ENCODE results near the gene GAL.
A peak's percentile ranks its signal among the peaks of the same experiment; 100 is the strongest.

The GAL gene

GRCh38 chr11:68680541-68681231, 3.7 kb upstream of the GAL start:
- Histone ChIP-seq H3K27me3 (replicated peaks in 2 of 5; ENCODE audit: control insufficient read depth in 4 of 5, insufficient read depth in 5 of 5, low read length in 4 of 5) (peaks cover 11 to 46% (median 22%) of the 10 kb centered on the region in 5 experiments), H3K9me3 (ENCODE audit: control extremely low read depth in 1 of 5, control insufficient read depth in 4 of 5, insufficient read depth in 2 of 5, low read depth in 1 of 5, low read length in 4 of 5) (no peaks in the 10 kb centered on the region), H3K4me3 (ENCODE audit: control insufficient read depth in 1 of 7, extremely low read depth in 1 of 7, insufficient read depth in 4 of 7, low read depth in 2 of 7, low read length in 6 of 7) (no peak overlapping the region), H3K27ac (ENCODE audit: insufficient read depth in 1 of 2, low read depth in 1 of 2, low read length in 2 of 2, poor library complexity in 1 of 2, severe bottlenecking in 2 of 2) (no peak overlapping the region), H3K36me3 (ENCODE audit: control insufficient read depth in 4 of 4, insufficient read depth in 4 of 4, low read length in 3 of 4) (no peaks in the 10 kb centered on the region), H3K4me1 (ENCODE audit: control extremely low read depth in 1 of 4, control insufficient read depth in 4 of 4, insufficient read depth in 4 of 4, low read length in 3 of 4) (peaks cover 0 to 14% (median 10%) of the 10 kb centered on the region in 4 experiments)
- 93% methylated on average over 16 of the region's 17 CpGs for WGBS (ENCODE audit: insufficient coverage)
- no peak for DNase-seq
- ChIA-PET POLR2A (interaction anchor here (0.6 kb wide), 1 partner anchor 11 kb away, joined by 6 read pairs; no protein-coding TSS in a partner anchor), CTCF (no interaction called here)

- ChIA-PET CTCF (no interaction called here), POLR2A (no interaction called here)
- Histone ChIP-seq H3K27me3 (replicated peaks in 2 of 5; ENCODE audit: control insufficient read depth in 4 of 5, insufficient read depth in 5 of 5, low read length in 4 of 5) (peaks cover 11 to 60% (median 31%) of the 10 kb centered on the region in 5 experiments), H3K9me3 (ENCODE audit: control extremely low read depth in 1 of 5, control insufficient read depth in 4 of 5, insufficient read depth in 2 of 5, low read depth in 1 of 5, low read length in 4 of 5) (no peaks in the 10 kb centered on the region), H3K36me3 (ENCODE audit: control insufficient read depth in 4 of 4, insufficient read depth in 4 of 4, low read length in 3 of 4) (no peaks in the 10 kb centered on the region), H3K4me1 (ENCODE audit: control extremely low read depth in 1 of 4, control insufficient read depth in 4 of 4, insufficient read depth in 4 of 4, low read length in 3 of 4) (peaks cover 0 to 14% (median 10%) of the 10 kb centered on the region in 4 experiments), H3K27ac (ENCODE audit: insufficient read depth in 1 of 2, low read depth in 1 of 2, low read length in 2 of 2, poor library complexity in 1 of 2, severe bottlenecking in 2 of 2) (no peak overlapping the region), H3K4me3 (ENCODE audit: control insufficient read depth in 1 of 7, extremely low read depth in 1 of 7, insufficient read depth in 4 of 7, low read depth in 2 of 7, low read length in 6 of 7) (no peak overlapping the region)
- WGBS (ENCODE audit: insufficient coverage): 84% methylated on average over 9 of the region's 9 CpGs
- DNase-seq: no peak
Measured at GRCh38 chr11:68682531-68682961, 1.8 kb upstream of the GAL start.

DNA sequence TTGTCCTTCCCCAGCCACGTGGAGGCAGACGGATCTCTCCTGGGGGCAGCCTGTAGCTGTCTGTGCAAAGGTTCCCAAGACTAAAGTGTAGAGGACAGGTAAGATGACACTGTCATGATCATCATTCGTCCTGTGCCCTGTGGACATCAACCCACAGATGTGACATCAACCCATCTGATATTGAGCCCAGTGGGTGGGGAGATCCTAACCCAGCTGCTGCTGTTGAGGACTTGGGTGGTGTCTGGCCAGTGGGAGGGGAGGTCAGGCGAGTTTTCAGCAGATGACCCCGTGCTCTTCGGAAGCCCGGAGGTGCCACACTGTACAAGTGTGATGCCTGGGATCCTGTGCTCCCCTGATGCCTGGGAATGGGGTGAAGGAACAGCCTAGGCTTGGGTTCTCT, 1.2 kb upstream of the GAL start:
- Histone ChIP-seq H3K36me3 (ENCODE audit: control insufficient read depth in 4 of 4, insufficient read depth in 4 of 4, low read length in 3 of 4) (no peaks in the 10 kb centered on the region), H3K27ac (ENCODE audit: insufficient read depth in 1 of 2, low read depth in 1 of 2, low read length in 2 of 2, poor library complexity in 1 of 2, severe bottlenecking in 2 of 2) (no peak overlapping the region), H3K27me3 (replicated peaks in 2 of 5; ENCODE audit: control insufficient read depth in 4 of 5, insufficient read depth in 5 of 5, low read length in 4 of 5) (peaks cover 11 to 66% (median 31%) of the 10 kb centered on the region in 5 experiments), H3K4me3 (ENCODE audit: control insufficient read depth in 1 of 7, extremely low read depth in 1 of 7, insufficient read depth in 4 of 7, low read depth in 2 of 7, low read length in 6 of 7) (no peak overlapping the region), H3K9me3 (ENCODE audit: control extremely low read depth in 1 of 5, control insufficient read depth in 4 of 5, insufficient read depth in 2 of 5, low read depth in 1 of 5, low read length in 4 of 5) (no peaks in the 10 kb centered on the region), H3K4me1 (ENCODE audit: control extremely low read depth in 1 of 4, control insufficient read depth in 4 of 4, insufficient read depth in 4 of 4, low read length in 3 of 4) (peaks cover 0 to 14% (median 10%) of the 10 kb centered on the region in 4 experiments)
- no peak for DNase-seq
- 90% methylated on average over 5 of the region's 7 CpGs for WGBS (ENCODE audit: insufficient coverage)
- CTCF ChIA-PET: no interaction called here
- POLR2A ChIA-PET: no interaction called here

DNA sequence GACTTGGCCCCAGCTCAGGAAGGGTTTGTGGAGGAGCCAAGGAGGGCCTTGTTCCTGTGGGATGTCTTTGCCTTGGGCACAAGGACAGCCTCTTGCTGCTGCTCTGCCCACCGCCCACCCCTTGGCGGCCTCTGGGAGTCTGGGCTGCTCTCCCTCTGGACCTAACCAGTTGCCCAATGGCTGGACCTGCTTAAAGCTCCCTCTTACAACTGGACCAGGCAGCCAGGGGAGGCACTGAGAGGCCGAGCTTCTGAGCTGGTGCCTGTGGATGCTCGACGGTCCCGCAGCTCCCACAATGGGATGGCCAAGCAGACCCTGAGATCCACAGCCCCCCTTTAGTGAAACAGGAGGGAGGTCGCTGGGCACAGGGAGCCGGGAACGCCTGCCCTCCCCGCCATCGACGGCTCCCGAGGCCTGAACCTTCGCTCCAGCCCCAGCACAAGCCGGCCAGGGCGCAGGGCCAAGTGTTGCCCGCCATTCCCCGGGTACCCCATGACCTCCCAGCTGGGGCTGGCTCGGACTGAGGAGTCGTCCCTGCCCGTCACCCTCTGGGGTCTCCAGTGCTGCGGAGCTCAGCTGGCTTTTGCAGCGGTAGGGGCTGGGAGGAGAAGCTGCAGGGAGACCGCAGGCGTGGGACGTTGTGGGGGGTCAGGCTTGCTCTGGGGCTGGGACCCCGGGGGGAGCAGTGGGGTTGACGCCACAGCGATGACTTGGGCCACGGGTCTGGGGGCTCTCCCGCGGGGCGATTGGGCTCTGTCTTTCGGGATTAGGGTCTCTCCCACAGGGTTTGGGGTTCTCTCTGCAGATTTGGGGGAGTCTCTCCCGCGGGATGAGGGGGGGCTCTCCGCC, 584 bp upstream of the GAL start:
- H3K27ac ChIP-seq (ENCODE audit: insufficient read depth in 1 of 2, low read depth in 1 of 2, low read length in 2 of 2, poor library complexity in 1 of 2, severe bottlenecking in 2 of 2): no peak overlapping the region
- H3K27me3 ChIP-seq (replicated peaks in 2 of 5; ENCODE audit: control insufficient read depth in 4 of 5, insufficient read depth in 5 of 5, low read length in 4 of 5): peaks cover 11 to 67% (median 31%) of the 10 kb centered on the region in 5 experiments
- ChIA-PET POLR2A (no interaction called here), CTCF (no interaction called here)
- no peaks in the 10 kb centered on the region for H3K36me3 ChIP-seq (ENCODE audit: control insufficient read depth in 4 of 4, insufficient read depth in 4 of 4, low read length in 3 of 4)
- H3K4me3 ChIP-seq (ENCODE audit: control insufficient read depth in 1 of 7, extremely low read depth in 1 of 7, insufficient read depth in 4 of 7, low read depth in 2 of 7, low read length in 6 of 7): peak overlapping the region in 3 of 7 experiments; percentile 50 to 55 (median 53)
- 47% methylated on average over 37 of the region's 37 CpGs for WGBS (ENCODE audit: insufficient coverage)
- peaks cover 0 to 14% (median 10%) of the 10 kb centered on the region in 4 experiments for H3K4me1 ChIP-seq (ENCODE audit: control extremely low read depth in 1 of 4, control insufficient read depth in 4 of 4, insufficient read depth in 4 of 4, low read length in 3 of 4)
- no peaks in the 10 kb centered on the region for H3K9me3 ChIP-seq (ENCODE audit: control extremely low read depth in 1 of 5, control insufficient read depth in 4 of 5, insufficient read depth in 2 of 5, low read depth in 1 of 5, low read length in 4 of 5)
- no peak for DNase-seq

- ChIA-PET POLR2A (no interaction called here), CTCF (interaction anchor here (0.8 to 2.0 kb wide), 2 partner anchors 9 to 30 kb away, joined by 3 to 4 read pairs; no protein-coding TSS in a partner anchor)
- H3K4me3 ChIP-seq (ENCODE audit: control insufficient read depth in 1 of 7, extremely low read depth in 1 of 7, insufficient read depth in 4 of 7, low read depth in 2 of 7, low read length in 6 of 7): no peak overlapping the region
- H3K36me3 ChIP-seq (ENCODE audit: control insufficient read depth in 4 of 4, insufficient read depth in 4 of 4, low read length in 3 of 4): no peaks in the 10 kb centered on the region
- no peak overlapping the region for H3K27ac ChIP-seq (ENCODE audit: insufficient read depth in 1 of 2, low read depth in 1 of 2, low read length in 2 of 2, poor library complexity in 1 of 2, severe bottlenecking in 2 of 2)
- H3K27me3 ChIP-seq (replicated peaks in 2 of 5; ENCODE audit: control insufficient read depth in 4 of 5, insufficient read depth in 5 of 5, low read length in 4 of 5): peaks cover 11 to 82% (median 31%) of the 10 kb centered on the region in 5 experiments
- H3K4me1 ChIP-seq (ENCODE audit: control extremely low read depth in 1 of 4, control insufficient read depth in 4 of 4, insufficient read depth in 4 of 4, low read length in 3 of 4): peaks cover 0 to 21% (median 14%) of the 10 kb centered on the region in 4 experiments
- 96% methylated on average over 14 of the region's 18 CpGs for WGBS (ENCODE audit: insufficient coverage)
- no peaks in the 10 kb centered on the region for H3K9me3 ChIP-seq (ENCODE audit: control extremely low read depth in 1 of 5, control insufficient read depth in 4 of 5, insufficient read depth in 2 of 5, low read depth in 1 of 5, low read length in 4 of 5)
- no peak for DNase-seq
Measured at GRCh38 chr11:68685656-68686380, 1.5 kb downstream of the GAL start.

DNA sequence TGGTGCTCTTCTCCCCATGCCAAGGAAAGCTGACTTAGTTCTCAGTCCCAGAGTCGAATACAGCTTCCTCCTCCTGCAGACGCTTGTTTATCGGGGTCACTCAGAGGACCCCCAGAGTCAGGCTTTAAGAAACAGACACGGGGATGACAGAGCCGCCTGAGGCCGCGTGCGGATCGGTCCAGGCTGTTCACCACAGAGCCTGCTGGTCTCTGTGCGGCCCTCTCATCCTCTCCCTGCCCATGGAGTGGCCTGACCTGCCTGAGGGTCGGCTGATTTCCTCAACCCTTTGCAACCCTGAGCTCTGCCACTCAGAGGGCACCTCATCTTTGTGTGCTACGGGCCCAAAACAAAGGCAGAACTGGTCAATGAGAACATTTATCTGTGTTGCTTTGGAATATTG, 2.1 kb downstream of the GAL start:
- POLR2A ChIA-PET: no interaction called here
- Histone ChIP-seq H3K36me3 (ENCODE audit: control insufficient read depth in 4 of 4, insufficient read depth in 4 of 4, low read length in 3 of 4) (no peaks in the 10 kb centered on the region), H3K27ac (ENCODE audit: insufficient read depth in 1 of 2, low read depth in 1 of 2, low read length in 2 of 2, poor library complexity in 1 of 2, severe bottlenecking in 2 of 2) (no peak overlapping the region), H3K4me1 (ENCODE audit: control extremely low read depth in 1 of 4, control insufficient read depth in 4 of 4, insufficient read depth in 4 of 4, low read length in 3 of 4) (peaks cover 0 to 21% (median 14%) of the 10 kb centered on the region in 4 experiments), H3K9me3 (ENCODE audit: control extremely low read depth in 1 of 5, control insufficient read depth in 4 of 5, insufficient read depth in 2 of 5, low read depth in 1 of 5, low read length in 4 of 5) (no peaks in the 10 kb centered on the region), H3K27me3 (replicated peaks in 2 of 5; ENCODE audit: control insufficient read depth in 4 of 5, insufficient read depth in 5 of 5, low read length in 4 of 5) (peaks cover 11 to 82% (median 31%) of the 10 kb centered on the region in 5 experiments), H3K4me3 (ENCODE audit: control insufficient read depth in 1 of 7, extremely low read depth in 1 of 7, insufficient read depth in 4 of 7, low read depth in 2 of 7, low read length in 6 of 7) (no peak overlapping the region)
- 100% methylated on average over 11 of the region's 12 CpGs for whole genome bisulfite sequencing (ENCODE audit: insufficient coverage)
- DNase-seq: no peak
- CTCF ChIA-PET: interaction anchor here (2.0 kb wide), 1 partner anchor 8 kb away, joined by 4 read pairs; no protein-coding TSS in a partner anchor
